SK-N-SH treated with all-trans-retinoic acid at 6 μM for 48 hours (cell line): ENCODE measurements around the gene ERAL1.

Experiments used
- ARNTL ChIP-seq: fragments of 450-650 bp; formaldehyde crosslinking; IDR thresholded peaks from 2 replicates; pipeline ENCODE4 v1.5.0; 2020; ENCODE audit warnings: low read depth, mild to moderate bottlenecking, moderate library complexity, borderline replicate concordance
- CREB5 ChIP-seq: fragments of 250-450 bp; sonication (Bioruptor Pico); IDR thresholded peaks from 2 replicates; pipeline ENCODE4 v1.5.1; 2020; ENCODE audit warnings: low read depth, mild to moderate bottlenecking, moderate library complexity
- ISL1 ChIP-seq: fragments of 250-450 bp; sonication (Bioruptor Pico); IDR thresholded peaks from 2 replicates; pipeline ENCODE4 v2.1.2; 2022; ENCODE audit warnings: mild to moderate bottlenecking, moderate library complexity
- PATZ1 ChIP-seq: fragments of 250-450 bp; sonication (Bioruptor Pico); IDR thresholded peaks from 2 replicates; pipeline ENCODE4 v1.8.0; 2020; ENCODE audit warnings: mild to moderate bottlenecking, moderate library complexity, borderline replicate concordance
- PPARA ChIP-seq: fragments of 250-450 bp; sonication (Bioruptor Pico); IDR thresholded peaks from 2 replicates; pipeline ENCODE4 v1.5.0; 2020; ENCODE audit warnings: mild to moderate bottlenecking, borderline replicate concordance
- RARB ChIP-seq: fragments of 250-450 bp; sonication (Bioruptor Pico); IDR thresholded peaks from 2 replicates; pipeline ENCODE4 v1.8.0; 2021; ENCODE audit warnings: mild to moderate bottlenecking, moderate library complexity
- TOX ChIP-seq: fragments of 250-450 bp; sonication (Bioruptor Pico); IDR thresholded peaks from 2 replicates; pipeline ENCODE4 v1.8.0; 2021; ENCODE audit warnings: mild to moderate bottlenecking, moderate library complexity, borderline replicate concordance
- TSHZ2 ChIP-seq: fragments of 250-450 bp; sonication (Bioruptor Pico); IDR thresholded peaks from 2 replicates; pipeline ENCODE4 v1.5.0; 2020; ENCODE audit warnings: mild to moderate bottlenecking, moderate library complexity
- ZFP3 ChIP-seq: fragments of 250-450 bp; sonication (Bioruptor Pico); IDR thresholded peaks from 2 replicates; pipeline ENCODE4 v1.5.0; 2020; ENCODE audit warnings: mild to moderate bottlenecking, moderate library complexity
- ZFP30 ChIP-seq: fragments of 450-650 bp; formaldehyde crosslinking; IDR thresholded peaks from 2 replicates; pipeline ENCODE4 v1.5.0; 2022; ENCODE audit warnings: mild to moderate bottlenecking, moderate library complexity
- ZNF70 ChIP-seq: fragments of 450-650 bp; formaldehyde crosslinking; IDR thresholded peaks from 2 replicates; pipeline ENCODE4 v1.5.0; 2020; ENCODE audit warnings: mild to moderate bottlenecking, moderate library complexity

- TF ChIP-seq ZFP30 (CRISPR knock-in tag), result no peak
- no peak for TF ChIP-seq PATZ1
- no peak for TF ChIP-seq RARB
- TF ChIP-seq ZFP3 (CRISPR knock-in tag), result no peak
- no peak for TF ChIP-seq ISL1 (CRISPR knock-in tag)
- TF ChIP-seq ARNTL (CRISPR knock-in tag), result no peak
- TF ChIP-seq CREB5 (CRISPR knock-in tag), result no peak
- TF ChIP-seq ZNF70, result no peak
- TF ChIP-seq TOX, result no peak
- TF ChIP-seq TSHZ2 (CRISPR knock-in tag), result no peak
- no peak for TF ChIP-seq PPARA (CRISPR knock-in tag)
These were observed 12.9 kb upstream of the ERAL1 start for GRCh38 chr17:28841901-28842281.
